HG03439 (cell line): ENCODE results near the gene DLGAP1.
"Not testable (repeated sequence)": the region's sequence is repeated elsewhere in the genome, so short reads cannot be mapped to it uniquely, and the experiment has no call there.

Source experiments
- ATAC-seq: cut with Tn5 transposase; IDR thresholded peaks from one replicate; pipeline ENCODE4 v1.9.1; 2021; ENCODE audit warnings: mild to moderate bottlenecking, moderate library complexity; ENCODE audit not compliant: unreplicated experiment

DLGAP1 gene

GRCh38 chr18:3652380-3653262 lies 802.5 kb downstream of the DLGAP1 start:
- ATAC-seq: no peak

- no peak for ATAC-seq
Observed at GRCh38 chr18:3651266-3651665, 803.8 kb downstream of the DLGAP1 start.

- not testable (repeated sequence) for ATAC-seq
Observed at GRCh38 chr18:3650521-3651042, 804.5 kb downstream of the DLGAP1 start.

- no peak for ATAC-seq
Observed at GRCh38 chr18:3649633-3650426, 805.3 kb downstream of the DLGAP1 start.

GRCh38 chr18:3649135-3649632 lies 805.9 kb downstream of the DLGAP1 start:
- ATAC-seq: no peak

- no peak for ATAC-seq
Observed at GRCh38 chr18:3648641-3649040, 806.5 kb downstream of the DLGAP1 start.

- ATAC-seq: no peak
Observed at GRCh38 chr18:3648200-3648599, 806.9 kb downstream of the DLGAP1 start.

GRCh38 chr18:3647636-3648035 lies 807.5 kb downstream of the DLGAP1 start:
- no peak for ATAC-seq

- ATAC-seq: no peak
Observed at GRCh38 chr18:3645384-3646156, 809.5 kb downstream of the DLGAP1 start.

GRCh38 chr18:3634250-3634939 lies 820.7 kb downstream of the DLGAP1 start:
- ATAC-seq: no peak

- ATAC-seq: no peak
Observed at GRCh38 chr18:3631887-3632286, 823.2 kb downstream of the DLGAP1 start.

- no peak for ATAC-seq
Observed at GRCh38 chr18:3626929-3627458, 828.1 kb downstream of the DLGAP1 start.

- no peak for ATAC-seq
Observed at GRCh38 chr18:3625742-3626091, 829.4 kb downstream of the DLGAP1 start.

- ATAC-seq: no peak
Observed at GRCh38 chr18:3624935-3625741, 830.0 kb downstream of the DLGAP1 start.

- ATAC-seq: no peak
Observed at GRCh38 chr18:3624546-3624934, 830.6 kb downstream of the DLGAP1 start.

GRCh38 chr18:3623769-3624545 lies 831.1 kb downstream of the DLGAP1 start:
- no peak for ATAC-seq

GRCh38 chr18:3620146-3621119 lies 834.7 kb downstream of the DLGAP1 start:
- ATAC-seq: no peak
